ENCODE data around the gene ITGB1. TPM values are rescaled to one million over a fixed set of nuclear protein-coding genes. Genes with fewer than 3 reads are reported as not detected.

Gene ITGB1
- total RNA-seq, 1 donor from 2014 or later = 220 TPM

GRCh38 chr10:32948451-32948850 lies 9.6 kb downstream of the ITGB1 start:
- Mint-ChIP-seq H3K36me3 (ENCODE audit: low read depth) (no peaks in the 10 kb centered on the region), H3K4me1 (peaks cover 68% of the 10 kb centered on the region), H3K4me3 (no peak overlapping the region), H3K9me3 (no peaks in the 10 kb centered on the region), H3K27me3 (ENCODE audit: low read depth) (no peaks in the 10 kb centered on the region), H3K27ac (ENCODE audit: unreplicated experiment) (no peak overlapping the region)
- DNase-seq (ENCODE audit: low read depth, low spot score) = no peak
- TF ChIP-seq CTCF (conservative IDR thresholded peaks at IDR 0.05) = no peak

GRCh38 chr10:32947586-32947985 lies 10.4 kb downstream of the ITGB1 start:
- no peak overlapping the region for H3K27ac Mint-ChIP-seq (ENCODE audit: unreplicated experiment)
- no peak overlapping the region for H3K4me3 Mint-ChIP-seq
- no peaks in the 10 kb centered on the region for H3K9me3 Mint-ChIP-seq
- peaks cover 64% of the 10 kb centered on the region for H3K4me1 Mint-ChIP-seq
- TF ChIP-seq CTCF (conservative IDR thresholded peaks at IDR 0.05) = no peak
- H3K36me3 Mint-ChIP-seq (ENCODE audit: low read depth) = no peaks in the 10 kb centered on the region
- H3K27me3 Mint-ChIP-seq (ENCODE audit: low read depth) = no peaks in the 10 kb centered on the region
- no peak for DNase-seq (ENCODE audit: low read depth, low spot score)

- Mint-ChIP-seq H3K4me1 (peaks cover 59% of the 10 kb centered on the region), H3K4me3 (no peak overlapping the region), H3K9me3 (no peaks in the 10 kb centered on the region), H3K27ac (ENCODE audit: unreplicated experiment) (no peak overlapping the region), H3K27me3 (ENCODE audit: low read depth) (no peaks in the 10 kb centered on the region), H3K36me3 (ENCODE audit: low read depth) (no peaks in the 10 kb centered on the region)
- no peak for DNase-seq (ENCODE audit: low read depth, low spot score)
- no peak for TF ChIP-seq CTCF (conservative IDR thresholded peaks at IDR 0.05)
These were observed 11.9 kb downstream of the ITGB1 start for GRCh38 chr10:32946108-32946507.

GRCh38 chr10:32943854-32944661 lies 14.0 kb downstream of the ITGB1 start:
- peak overlapping the region; percentile 48 for H3K27ac Mint-ChIP-seq (ENCODE audit: unreplicated experiment)
- no peaks in the 10 kb centered on the region for H3K36me3 Mint-ChIP-seq (ENCODE audit: low read depth)
- H3K4me3 Mint-ChIP-seq = no peak overlapping the region
- H3K4me1 Mint-ChIP-seq = peaks cover 59% of the 10 kb centered on the region
- H3K27me3 Mint-ChIP-seq (ENCODE audit: low read depth) = no peaks in the 10 kb centered on the region
- TF ChIP-seq CTCF (conservative IDR thresholded peaks at IDR 0.05) = no peak
- no peak for DNase-seq (ENCODE audit: low read depth, low spot score)
- no peaks in the 10 kb centered on the region for H3K9me3 Mint-ChIP-seq

- no peak for TF ChIP-seq CTCF (conservative IDR thresholded peaks at IDR 0.05)
- H3K4me1 Mint-ChIP-seq = peaks cover 59% of the 10 kb centered on the region
- no peak for DNase-seq (ENCODE audit: low read depth, low spot score)
- no peaks in the 10 kb centered on the region for H3K27me3 Mint-ChIP-seq (ENCODE audit: low read depth)
- H3K9me3 Mint-ChIP-seq = no peaks in the 10 kb centered on the region
- H3K36me3 Mint-ChIP-seq (ENCODE audit: low read depth) = no peaks in the 10 kb centered on the region
- no peak overlapping the region for H3K4me3 Mint-ChIP-seq
- peak overlapping the region; percentile 48 for H3K27ac Mint-ChIP-seq (ENCODE audit: unreplicated experiment)
These were observed 14.6 kb downstream of the ITGB1 start for GRCh38 chr10:32943395-32943794.

Measured in neural crest cell (in vitro differentiated cells).